ENCODE measurements around the gene HLA-G.

DNA sequence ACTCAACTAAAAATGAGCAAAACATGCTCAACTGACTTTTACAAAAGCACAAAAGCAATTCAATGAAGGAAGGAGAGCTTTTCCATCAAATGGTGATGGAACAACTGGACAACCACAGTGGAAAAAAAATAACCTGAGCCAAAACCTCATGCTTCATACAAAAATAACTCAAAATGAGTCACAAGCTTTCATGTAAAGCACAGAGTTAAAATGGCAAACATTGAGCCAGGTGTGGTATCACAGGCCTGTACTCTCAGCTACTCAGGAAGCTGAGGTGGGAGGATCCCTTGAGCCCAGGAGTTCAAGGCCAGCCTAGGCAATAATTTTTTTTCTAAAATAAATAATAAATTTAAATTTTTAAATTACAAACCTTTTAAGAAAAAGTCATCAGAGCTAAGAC, 18.4 kb upstream of the HLA-G start:
- TF ChIP-seq TAF1 (IDR thresholded peaks at IDR 0.05; ENCODE audit: borderline replicate concordance, insufficient read depth, low read length) = no peak
- TF ChIP-seq, protein P1, sequence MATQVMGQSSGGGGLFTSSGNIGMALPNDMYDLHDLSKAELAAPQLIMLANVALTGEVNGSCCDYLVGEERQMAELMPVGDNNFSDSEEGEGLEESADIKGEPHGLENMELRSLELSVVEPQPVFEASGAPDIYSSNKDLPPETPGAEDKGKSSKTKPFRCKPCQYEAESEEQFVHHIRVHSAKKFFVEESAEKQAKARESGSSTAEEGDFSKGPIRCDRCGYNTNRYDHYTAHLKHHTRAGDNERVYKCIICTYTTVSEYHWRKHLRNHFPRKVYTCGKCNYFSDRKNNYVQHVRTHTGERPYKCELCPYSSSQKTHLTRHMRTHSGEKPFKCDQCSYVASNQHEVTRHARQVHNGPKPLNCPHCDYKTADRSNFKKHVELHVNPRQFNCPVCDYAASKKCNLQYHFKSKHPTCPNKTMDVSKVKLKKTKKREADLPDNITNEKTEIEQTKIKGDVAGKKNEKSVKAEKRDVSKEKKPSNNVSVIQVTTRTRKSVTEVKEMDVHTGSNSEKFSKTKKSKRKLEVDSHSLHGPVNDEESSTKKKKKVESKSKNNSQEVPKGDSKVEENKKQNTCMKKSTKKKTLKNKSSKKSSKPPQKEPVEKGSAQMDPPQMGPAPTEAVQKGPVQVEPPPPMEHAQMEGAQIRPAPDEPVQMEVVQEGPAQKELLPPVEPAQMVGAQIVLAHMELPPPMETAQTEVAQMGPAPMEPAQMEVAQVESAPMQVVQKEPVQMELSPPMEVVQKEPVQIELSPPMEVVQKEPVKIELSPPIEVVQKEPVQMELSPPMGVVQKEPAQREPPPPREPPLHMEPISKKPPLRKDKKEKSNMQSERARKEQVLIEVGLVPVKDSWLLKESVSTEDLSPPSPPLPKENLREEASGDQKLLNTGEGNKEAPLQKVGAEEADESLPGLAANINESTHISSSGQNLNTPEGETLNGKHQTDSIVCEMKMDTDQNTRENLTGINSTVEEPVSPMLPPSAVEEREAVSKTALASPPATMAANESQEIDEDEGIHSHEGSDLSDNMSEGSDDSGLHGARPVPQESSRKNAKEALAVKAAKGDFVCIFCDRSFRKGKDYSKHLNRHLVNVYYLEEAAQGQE (IDR thresholded peaks at IDR 0.05; ENCODE audit: insufficient read depth in 1 of 2, low read depth in 2 of 2, low read length in 2 of 2) = no peak

All from PFSK-1 (cell line).